OCI-LY7 (cell line): ENCODE measurements around the gene IQSEC1. TPM values are rescaled to one million over a fixed set of nuclear protein-coding genes. Genes with fewer than 3 reads are reported as not detected.

Experiments
- BruUV-seq: library from RNA; stranded (reverse); fragments of 400-500 nt; replicated peaks from 2 replicates; lab custom pipeline; 2021; lab: Mats Ljungman, UMichigan
- CTCF ChIA-PET: fragments of 300-600 bp; sonication (Branson Sonifier 250); formaldehyde crosslinking; loops from one replicate; lab custom pipeline; 2022; ENCODE audit warnings: antibody characterized with exemption; ENCODE audit not compliant: unreplicated experiment; lab: Charles Lee
- POLR2A ChIA-PET: fragments of 300-600 bp; sonication (Branson Sonifier 250); formaldehyde crosslinking; loops from one replicate; lab custom pipeline; 2022; ENCODE audit warnings: antibody characterized with exemption; lab: Charles Lee
- DNase-seq: peaks from one replicate; pipeline ENCODE4 v3.0.0-alpha.2; 2015; ENCODE audit warnings: low spot score
- H2AFZ ChIP-seq: fragments of 200-600 bp; sonication (generic), shearing (Covaris generic); 2 replicates; pipeline ENCODE4 v1.6.1; 2014; ENCODE audit warnings: mild to moderate bottlenecking, antibody characterized with exemption, low read length, moderate library complexity
- H3K27ac ChIP-seq: fragments of 200-600 bp; sonication (generic); 2 replicates; pipeline ENCODE4 v1.5.1; 2014; ENCODE audit warnings: mixed run types, low read depth, mild to moderate bottlenecking, moderate library complexity, low read length, inconsistent platforms; ENCODE audit not compliant: poor library complexity, severe bottlenecking
- H3K36me3 ChIP-seq: fragments of 200-600 bp; sonication (generic); 2 replicates; pipeline ENCODE4 v1.6.1; 2014; ENCODE audit warnings: mild to moderate bottlenecking, antibody characterized with exemption, low read length, moderate library complexity, mixed read lengths; ENCODE audit not compliant: insufficient read depth
- H3K4me1 ChIP-seq: fragments of 200-600 bp; sonication (generic); 2 replicates; pipeline ENCODE4 v1.5.1; 2014; ENCODE audit warnings: mild to moderate bottlenecking, low read length; ENCODE audit not compliant: insufficient read depth, poor library complexity, severe bottlenecking
- H3K4me2 ChIP-seq: fragments of 200-600 bp; sonication (generic); 2 replicates; pipeline ENCODE4 v1.6.1; 2014; ENCODE audit warnings: mild to moderate bottlenecking, low read length
- H3K4me3 ChIP-seq: fragments of 200-600 bp; sonication (generic); 2 replicates; pipeline ENCODE4 v1.5.1; 2014; ENCODE audit warnings: mild to moderate bottlenecking, low read depth, low read length; ENCODE audit not compliant: poor library complexity, severe bottlenecking
- H3K79me2 ChIP-seq: fragments of 200-600 bp; sonication (generic); 2 replicates; pipeline ENCODE4 v1.6.1; 2016; ENCODE audit warnings: low read depth, mild to moderate bottlenecking, low read length, moderate library complexity, mixed read lengths; ENCODE audit not compliant: insufficient read depth
- H3K9me2 ChIP-seq: fragments of 200-600 bp; sonication (generic); 2 replicates; pipeline ENCODE4 v1.6.1; 2016; ENCODE audit warnings: mild to moderate bottlenecking, low read length, mixed read lengths; ENCODE audit not compliant: insufficient read depth
- H3K9me3 ChIP-seq: fragments of 200-600 bp; sonication (generic); 2 replicates; pipeline ENCODE4 v1.6.1; 2014; ENCODE audit warnings: mild to moderate bottlenecking, mixed run types, low read length, mixed read lengths
- H4K20me1 ChIP-seq: fragments of 200-600 bp; sonication (generic); 2 replicates; pipeline ENCODE4 v1.6.1; 2014; ENCODE audit warnings: mild to moderate bottlenecking, antibody characterized with exemption, low read length, moderate library complexity, mixed read lengths; ENCODE audit not compliant: insufficient read depth
- CTCF ChIP-seq: fragments of 200-600 bp; sonication (generic); conservative IDR thresholded peaks from 2 replicates; pipeline ENCODE4 v1.5.1; 2014; ENCODE audit warnings: mild to moderate bottlenecking, antibody characterized with exemption, low read length, moderate library complexity, mixed read lengths
- EZH2phosphoT487 ChIP-seq: fragments of 200-600 bp; sonication (generic); IDR thresholded peaks from 2 replicates; pipeline ENCODE4 v1.6.1; 2018; ENCODE audit warnings: low read depth, borderline replicate concordance, mild to moderate bottlenecking, mixed run types, antibody characterized with exemption, low read length, moderate library complexity, mixed read lengths
- intact Hi-C: fragments of 100-400 bp; cut with micrococcal nuclease; formaldehyde crosslinking; loops from one replicate; pipeline ENCODE4 v1.10.0; 2022; ENCODE audit not compliant: unreplicated experiment
- total RNA-seq, 2 experiments: library from RNA; depleted of rRNA in 1 of 2; stranded (reverse); fragments of >200 nt in 1 of 2; shearing (Covaris generic) in 1 of 2; gene quantifications; 2 replicates each; pipeline ENCODE4 v1.2.3, GENCODE V29; 2014 to 2022

The IQSEC1 gene
- total RNA-seq, 2 experiments from 2014 or later: 25.2 to 70.1 TPM

- Histone ChIP-seq H3K4me2 (peak overlapping the region; percentile 35; the same call in 1 of the 2 replicates), H3K27ac (no peak overlapping the region), H2AFZ (no peak overlapping the region), H4K20me1 (no peaks in the 10 kb centered on the region), H3K9me3 (no peaks in the 10 kb centered on the region), H3K9me2 (no peaks in the 10 kb centered on the region), H3K4me3 (no peak overlapping the region), H3K36me3 (peaks cover 19% of the 10 kb centered on the region; the same call in 1 of the 2 replicates), H3K4me1 (peaks cover 55% of the 10 kb centered on the region), H3K79me2 (no peaks in the 10 kb centered on the region)
- BruUV-seq: no TSS peak
- POLR2A ChIA-PET: no interaction called here
- DNase-seq: no peak
- CTCF ChIA-PET: no interaction called here
- intact Hi-C loops: no loop called here
- TF ChIP-seq EZH2phosphoT487: no peak
- no peak for TF ChIP-seq CTCF
Observed at GRCh38 chr3:13041113-13041776, 32.0 kb downstream of the IQSEC1 start.

GRCh38 chr3:13040361-13041074 lies 32.7 kb downstream of the IQSEC1 start:
- Histone ChIP-seq H3K79me2 (no peaks in the 10 kb centered on the region), H3K36me3 (peaks cover 25% of the 10 kb centered on the region; the same call in 1 of the 2 replicates), H3K4me1 (peaks cover 47% of the 10 kb centered on the region), H3K4me2 (peak overlapping the region; percentile 35), H3K9me2 (no peaks in the 10 kb centered on the region), H3K9me3 (no peaks in the 10 kb centered on the region), H3K4me3 (no peak overlapping the region), H2AFZ (no peak overlapping the region), H3K27ac (no peak overlapping the region), H4K20me1 (no peaks in the 10 kb centered on the region)
- TF ChIP-seq EZH2phosphoT487: no peak
- no peak for TF ChIP-seq CTCF
- CTCF ChIA-PET: no interaction called here
- DNase-seq: peak; percentile 43
- no TSS peak for BruUV-seq
- POLR2A ChIA-PET: interaction anchor here (2.1 kb wide), 1 partner anchor 10 kb away, joined by 6 read pairs; no protein-coding TSS in a partner anchor
- intact Hi-C loops: no loop called here
